Endodermal cell (in vitro differentiated cells): ENCODE measurements around the gene PARD6G. TPM values are rescaled to one million over a fixed set of nuclear protein-coding genes. Genes with fewer than 3 reads are reported as not detected.

Experiments used
- DNase-seq: peaks from one replicate; pipeline ENCODE4 v3.0.0-alpha.2; 2017
- H3K27ac ChIP-seq: 2 replicates; pipeline ENCODE4 v1.5.1; 2013; ENCODE audit warnings: mild to moderate bottlenecking, low read depth, low read length, moderate library complexity
- H3K27me3 ChIP-seq: 2 replicates; pipeline ENCODE4 v1.6.1; 2013; ENCODE audit warnings: mild to moderate bottlenecking, low read length, moderate library complexity; ENCODE audit not compliant: insufficient read depth, control insufficient read depth, poor library complexity, severe bottlenecking
- H3K36me3 ChIP-seq: 2 replicates; pipeline ENCODE4 v1.7.0; 2013; ENCODE audit warnings: mild to moderate bottlenecking, low read length, moderate library complexity; ENCODE audit not compliant: control insufficient read depth, insufficient read depth
- H3K4me1 ChIP-seq: one replicate; pipeline ENCODE4 v1.7.0; 2013; ENCODE audit warnings: low read length; ENCODE audit not compliant: control insufficient read depth, insufficient read depth
- H3K4me3 ChIP-seq: 2 replicates; pipeline ENCODE4 v1.5.1; 2013; ENCODE audit warnings: mild to moderate bottlenecking, low read length, moderate library complexity
- H3K9ac ChIP-seq: 2 replicates; pipeline ENCODE4 v1.6.1; 2013; ENCODE audit warnings: mild to moderate bottlenecking, low read length, moderate library complexity; ENCODE audit not compliant: poor library complexity, severe bottlenecking; ENCODE audit errors: extremely low read depth
- H3K9me3 ChIP-seq: 2 replicates; pipeline ENCODE4 v1.6.1; 2013; ENCODE audit warnings: mild to moderate bottlenecking, low read length, moderate library complexity; ENCODE audit not compliant: control insufficient read depth
- H3K27ac Mint-ChIP-seq: 2 replicates; pipeline ENCODE4 v1.8.0; 2020; ENCODE audit warnings: mixed read lengths
- H3K27me3 Mint-ChIP-seq: 2 replicates; pipeline ENCODE4 v1.8.0; 2021; ENCODE audit warnings: mild to moderate bottlenecking, mixed read lengths; ENCODE audit not compliant: insufficient read depth
- H3K36me3 Mint-ChIP-seq: 2 replicates; pipeline ENCODE4 v1.8.0; 2020; ENCODE audit warnings: low read depth, mixed read lengths
- H3K4me1 Mint-ChIP-seq: 2 replicates; pipeline ENCODE4 v1.8.0; 2020; ENCODE audit warnings: mixed read lengths
- H3K4me3 Mint-ChIP-seq: 2 replicates; pipeline ENCODE4 v1.8.0; 2020; ENCODE audit warnings: mild to moderate bottlenecking, moderate library complexity, mixed read lengths
- H3K9me3 Mint-ChIP-seq: 2 replicates; pipeline ENCODE4 v1.8.0; 2020; ENCODE audit warnings: mild to moderate bottlenecking, mixed read lengths
- CTCF ChIP-seq: fragments of 200-600 bp; sonication (generic); conservative IDR thresholded peaks from 2 replicates; pipeline ENCODE4 v1.5.0; 2021; ENCODE audit warnings: antibody characterized with exemption, mild to moderate bottlenecking
- WGBS, 2 experiments: methylation state at CpG; one replicate each; pipeline versions ENCODE4 v1.1.5 to v1.1.7; 2013; ENCODE audit warnings: missing lambda C conversion rate in 2 of 2, mixed read lengths in 1 of 2; ENCODE audit not compliant: insufficient coverage in 1 of 2, insufficient read length in 1 of 2; 5-methylcytosine and 5-hydroxymethylcytosine counted together
- total RNA-seq, 2 donors: library from RNA; stranded (reverse); fragmentation: NEBNext Ultra II Directional in 1 of 2; extraction: Animal tissue kit (Norgen Biotek cat#: 25700) in 1 of 2; gene quantifications; 2 replicates in 1 of 2; 3 replicates in 1 of 2; pipeline ENCODE4 v1.2.1, GENCODE V29; 2021

The PARD6G gene
- total RNA-seq, 2 donors from 2014 or later, result 15.4 to 17.3 TPM

GRCh38 chr18:80137976-80138375 is 109.3 kb downstream of the PARD6G start:
- WGBS, 2 experiments, result 90 to 91% methylated on average over 11 to 12 of the region's 12 CpGs
- peaks cover 66% of the 10 kb centered on the region for H3K36me3 Mint-ChIP-seq

GRCh38 chr18:80137137-80137536 is 110.2 kb downstream of the PARD6G start:
- H3K9ac ChIP-seq, result no peak overlapping the region
- H3K27me3 ChIP-seq, result no peaks in the 10 kb centered on the region
- Mint-ChIP-seq H3K4me3 (no peak overlapping the region), H3K36me3 (peaks cover 71% of the 10 kb centered on the region), H3K9me3 (no peaks in the 10 kb centered on the region), H3K27me3 (no peaks in the 10 kb centered on the region), H3K27ac (no peak overlapping the region), H3K4me1 (peaks cover 5% of the 10 kb centered on the region)
- no peaks in the 10 kb centered on the region for H3K9me3 ChIP-seq
- no peak overlapping the region for H3K27ac ChIP-seq
- TF ChIP-seq CTCF, result no peak
- no peak overlapping the region for H3K4me3 ChIP-seq
- peak; percentile 36 for DNase-seq
- WGBS, 2 experiments, result 96% methylated on average over 13 to 14 of the region's 14 CpGs
- peaks cover 85% of the 10 kb centered on the region for H3K36me3 ChIP-seq
- no peaks in the 10 kb centered on the region for H3K4me1 ChIP-seq

More at GRCh38 chr18:80137976-80138375, 109.3 kb downstream of the PARD6G start:
- H3K36me3 ChIP-seq, result peaks cover 77% of the 10 kb centered on the region
- no peak for TF ChIP-seq CTCF
- H3K9ac ChIP-seq, result no peak overlapping the region
- peak; percentile 33 for DNase-seq
- Mint-ChIP-seq H3K27me3 (no peaks in the 10 kb centered on the region), H3K4me3 (no peak overlapping the region), H3K9me3 (no peaks in the 10 kb centered on the region), H3K4me1 (peaks cover 5% of the 10 kb centered on the region), H3K27ac (no peak overlapping the region)
- H3K27ac ChIP-seq, result no peak overlapping the region
- H3K4me1 ChIP-seq, result no peaks in the 10 kb centered on the region
- H3K9me3 ChIP-seq, result no peaks in the 10 kb centered on the region
- no peak overlapping the region for H3K4me3 ChIP-seq
- no peaks in the 10 kb centered on the region for H3K27me3 ChIP-seq

- H3K4me3 Mint-ChIP-seq, result no peak overlapping the region
- no peak for TF ChIP-seq CTCF
- H3K27me3 Mint-ChIP-seq, result no peaks in the 10 kb centered on the region
- Histone ChIP-seq H3K27me3 (no peaks in the 10 kb centered on the region), H3K9ac (no peak overlapping the region), H3K36me3 (peaks cover 89% of the 10 kb centered on the region), H3K4me1 (no peaks in the 10 kb centered on the region), H3K4me3 (no peak overlapping the region), H3K9me3 (no peaks in the 10 kb centered on the region), H3K27ac (no peak overlapping the region)
- no peaks in the 10 kb centered on the region for H3K9me3 Mint-ChIP-seq
- peaks cover 5% of the 10 kb centered on the region for H3K4me1 Mint-ChIP-seq
- H3K36me3 Mint-ChIP-seq, result peaks cover 76% of the 10 kb centered on the region
- H3K27ac Mint-ChIP-seq, result no peak overlapping the region
- WGBS, 2 experiments, result 75 to 84% methylated on average over 5 to 8 of the region's 8 CpGs
- peak; percentile 43 for DNase-seq
Measured at GRCh38 chr18:80136679-80137078, 110.6 kb downstream of the PARD6G start.
